CD4-positive, alpha-beta T cell treated with Interleukin-1 beta for 1 hour (primary cell): ENCODE data around the gene FGGY.
"Not testable (repeated sequence)": the region's sequence is repeated elsewhere in the genome, so short reads cannot be mapped to it uniquely, and the experiment has no call there.

Experiments
- DNase-seq, 2 donors: peaks; one replicate each; pipeline ENCODE4 v3.0.0-alpha.2; 2020 to 2022

FGGY gene

GRCh38 chr1:59296358-59297256 is at the start of gene FGGY:
FGGY (plus strand) TSS chr1:59297094; CDS start chr1:59321550, 24,456 bp downstream.
- DNase-seq = peak; percentile 88 to 94

- no peak for DNase-seq
Measured at GRCh38 chr1:59248758-59249157, 48.1 kb upstream of the FGGY start.

- DNase-seq = no peak
Measured at GRCh38 chr1:59249396-59250137, 47.3 kb upstream of the FGGY start.

- not testable (repeated sequence) for DNase-seq
Measured at GRCh38 chr1:59251061-59251460, 45.8 kb upstream of the FGGY start.

GRCh38 chr1:59256429-59256828 is 40.5 kb upstream of the FGGY start:
- DNase-seq = not testable (repeated sequence)

- no peak for DNase-seq
Measured at GRCh38 chr1:59258412-59259032, 38.4 kb upstream of the FGGY start.

GRCh38 chr1:59261537-59261936 is 35.4 kb upstream of the FGGY start:
- DNase-seq = no peak

- no peak for DNase-seq
Measured at GRCh38 chr1:59262631-59263030, 34.3 kb upstream of the FGGY start.

GRCh38 chr1:59263111-59263510 is 33.8 kb upstream of the FGGY start:
- DNase-seq = no peak

GRCh38 chr1:59265622-59266021 is 31.3 kb upstream of the FGGY start:
- no peak for DNase-seq

- peak in 1 of 2 donors; percentile 16 for DNase-seq
Measured at GRCh38 chr1:59266180-59266926, 30.5 kb upstream of the FGGY start.

GRCh38 chr1:59266927-59267293 is 30.0 kb upstream of the FGGY start:
- DNase-seq = no peak

- no peak for DNase-seq
Measured at GRCh38 chr1:59268406-59268805, 28.5 kb upstream of the FGGY start.

GRCh38 chr1:59271561-59272260 is 25.2 kb upstream of the FGGY start:
- no peak for DNase-seq

GRCh38 chr1:59272507-59272906 is 24.4 kb upstream of the FGGY start:
- peak in 1 of 2 donors; percentile 28 for DNase-seq

- DNase-seq = no peak
Measured at GRCh38 chr1:59276439-59276851, 20.4 kb upstream of the FGGY start.

GRCh38 chr1:59278780-59279354 is 18.0 kb upstream of the FGGY start:
- no peak for DNase-seq

- DNase-seq = no peak
Measured at GRCh38 chr1:59279645-59280044, 17.2 kb upstream of the FGGY start.

- DNase-seq = no peak
Measured at GRCh38 chr1:59282951-59283350, 13.9 kb upstream of the FGGY start.

GRCh38 chr1:59285691-59286090 is 11.2 kb upstream of the FGGY start:
- no peak for DNase-seq

GRCh38 chr1:59288046-59288445 is 8.8 kb upstream of the FGGY start:
- no peak for DNase-seq

- DNase-seq = no peak
Measured at GRCh38 chr1:59289570-59289969, 7.3 kb upstream of the FGGY start.
